SK-N-SH (cell line): Measurements from ENCODE around the gene ANGPTL4.
"Not testable (repeated sequence)": the region's sequence is repeated elsewhere in the genome, so short reads cannot be mapped to it uniquely, and the experiment has no call there.

Experiments used
- CTCF ChIP-seq: fragments of 200-600 bp; sonication (generic); IDR thresholded peaks from 2 replicates; pipeline ENCODE4 v1.6.1; 2017; ENCODE audit warnings: antibody characterized with exemption, mild to moderate bottlenecking, moderate library complexity
- EZH2phosphoT487 ChIP-seq: fragments of 200-600 bp; sonication (generic); IDR thresholded peaks from 2 replicates; pipeline ENCODE4 v1.6.1; 2017; ENCODE audit warnings: low read depth, mixed run types, mild to moderate bottlenecking, antibody characterized with exemption, moderate library complexity, borderline replicate concordance
- PBX3 ChIP-seq: IDR thresholded peaks from 2 replicates; pipeline ENCODE4; 2012

- not testable (repeated sequence) for TF ChIP-seq CTCF, EZH2phosphoT487, PBX3
These were observed 12.5 kb downstream of the ANGPTL4 start for GRCh38 chr19:8376373-8376974.
